ENCODE data around the gene FAM149A.

The FAM149A gene

DNA sequence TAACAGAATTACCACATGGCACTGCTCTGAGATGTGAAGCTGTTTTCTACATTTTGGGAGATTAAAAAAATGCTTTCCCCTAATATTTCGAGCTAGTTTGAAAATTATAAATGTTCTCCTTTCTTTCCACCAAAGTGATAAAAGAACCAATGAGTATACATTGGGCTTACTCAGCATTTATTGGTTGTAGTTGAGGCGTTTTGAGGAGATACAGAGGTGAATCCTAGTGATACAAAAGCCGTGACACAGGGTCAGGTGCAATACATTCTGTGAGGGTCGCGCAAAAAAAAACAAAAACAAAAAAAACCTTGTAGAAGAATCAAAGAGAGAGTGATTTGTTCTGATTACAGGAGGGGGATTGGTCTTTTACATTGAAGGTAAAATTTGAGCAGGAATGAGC is 54.5 kb downstream of the FAM149A start:
- DNase-seq (ENCODE audit: low spot score): no peak

DNA sequence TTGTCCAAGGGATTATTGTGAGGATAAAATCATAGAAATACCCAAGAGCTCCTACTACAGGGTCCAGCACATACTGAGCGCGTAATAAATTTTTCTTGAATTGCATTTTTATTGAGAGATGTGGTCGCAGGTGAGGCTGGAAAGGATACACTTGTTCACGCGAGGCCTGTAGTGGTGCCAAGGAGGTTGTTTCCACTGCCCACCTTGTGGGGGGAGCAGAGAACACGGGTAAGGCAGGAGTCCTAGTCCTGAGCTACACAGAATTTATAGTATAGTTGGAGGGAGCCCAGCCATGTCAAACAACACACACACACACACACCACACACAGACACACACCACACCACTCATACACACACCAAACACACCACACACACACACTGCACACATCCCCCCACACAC is 55.1 kb downstream of the FAM149A start:
- DNase-seq (ENCODE audit: low spot score): no peak

DNA sequence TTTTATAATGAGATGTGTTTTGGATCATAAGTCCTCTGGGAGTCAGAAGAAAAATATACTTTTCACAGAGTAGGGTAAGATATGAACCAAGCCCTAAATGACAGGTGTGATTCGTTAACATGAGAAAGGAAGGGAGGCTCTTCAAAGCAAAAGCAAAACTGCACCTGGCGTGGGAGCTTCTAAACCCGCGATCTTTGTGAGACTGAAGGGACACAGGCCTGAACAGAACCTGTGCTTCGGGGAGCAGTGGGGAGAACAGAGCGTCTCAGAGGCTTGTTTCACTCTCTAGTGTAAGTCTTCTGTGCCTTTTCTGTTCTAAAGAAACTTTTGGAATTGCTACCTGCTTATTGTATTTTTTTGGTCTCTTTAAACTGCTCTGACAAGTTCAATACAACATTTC is 56.6 kb downstream of the FAM149A start:
- DNase-seq (ENCODE audit: low spot score): no peak

DNA sequence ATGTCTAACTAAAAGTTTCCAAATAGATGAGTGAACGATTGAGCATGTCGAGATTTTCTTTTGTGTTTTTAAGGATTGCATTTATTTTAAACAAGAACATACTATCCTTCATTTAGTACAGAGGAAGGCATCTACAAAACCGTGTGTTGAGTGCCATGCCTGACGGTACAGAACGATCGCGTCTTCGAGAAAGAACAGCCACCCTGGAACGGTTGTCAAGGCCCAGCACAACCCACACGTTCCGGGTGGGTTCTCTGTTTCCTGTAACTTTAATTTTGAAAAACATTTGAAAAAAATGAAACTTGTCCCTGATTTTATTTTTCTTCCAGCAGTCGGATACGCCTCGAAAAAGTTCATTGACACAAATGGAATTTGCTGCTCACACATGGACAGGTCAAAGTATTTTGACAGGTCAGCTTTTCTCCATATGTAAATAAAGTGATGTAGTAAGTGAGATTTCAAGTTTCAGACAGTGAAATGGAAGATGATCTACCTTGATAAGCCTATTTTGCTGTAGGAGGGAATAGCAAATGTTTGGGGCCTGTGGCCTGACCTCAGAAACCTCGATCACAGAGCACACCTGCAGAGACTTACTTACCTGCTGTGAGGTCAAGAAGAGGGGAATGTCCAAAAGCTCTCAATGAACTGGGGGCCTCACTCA is 62.5 kb downstream of the FAM149A start:
- DNase-seq (ENCODE audit: low spot score): no peak

DNA sequence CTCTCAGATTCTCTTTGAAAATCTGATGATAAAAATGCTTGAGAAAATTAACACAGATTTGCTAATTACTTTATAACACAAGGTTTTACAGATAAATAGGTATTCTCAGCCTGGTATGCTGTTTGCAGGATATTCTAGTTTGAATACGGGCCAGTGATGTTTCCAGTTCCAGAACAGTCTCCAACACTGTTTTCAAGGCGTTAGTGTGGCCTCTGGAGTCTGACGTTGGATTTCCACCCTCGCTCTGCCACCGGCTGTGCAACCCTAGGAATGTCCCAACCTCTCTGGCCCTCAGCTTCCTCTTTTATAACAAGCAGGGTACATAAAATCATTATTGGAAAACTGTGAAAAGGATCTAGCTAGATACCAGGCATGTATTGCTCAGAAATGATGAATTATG is 63.1 kb downstream of the FAM149A start:
- DNase-seq (ENCODE audit: low spot score): no peak

DNA sequence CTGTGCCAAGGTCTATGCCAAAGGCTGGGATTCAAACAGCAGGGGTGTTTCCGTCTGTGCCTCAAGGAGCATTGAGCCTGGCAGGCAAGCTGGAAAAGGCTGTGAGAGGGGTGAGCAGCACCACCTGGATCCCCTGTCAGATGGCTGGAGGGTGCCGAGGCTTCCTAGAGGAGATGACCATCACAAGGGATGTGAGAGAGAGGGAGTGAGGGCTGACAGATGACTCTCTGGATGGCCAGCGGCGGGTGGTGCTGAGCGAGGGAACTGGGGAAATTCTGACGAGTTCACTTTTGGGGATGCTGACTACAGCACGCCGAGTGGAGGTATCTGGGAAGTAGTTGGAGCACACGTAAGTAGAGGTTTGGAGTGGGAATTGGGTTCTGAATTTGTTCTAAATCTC is 64.2 kb downstream of the FAM149A start:
- DNase-seq (ENCODE audit: low spot score): no peak

DNA sequence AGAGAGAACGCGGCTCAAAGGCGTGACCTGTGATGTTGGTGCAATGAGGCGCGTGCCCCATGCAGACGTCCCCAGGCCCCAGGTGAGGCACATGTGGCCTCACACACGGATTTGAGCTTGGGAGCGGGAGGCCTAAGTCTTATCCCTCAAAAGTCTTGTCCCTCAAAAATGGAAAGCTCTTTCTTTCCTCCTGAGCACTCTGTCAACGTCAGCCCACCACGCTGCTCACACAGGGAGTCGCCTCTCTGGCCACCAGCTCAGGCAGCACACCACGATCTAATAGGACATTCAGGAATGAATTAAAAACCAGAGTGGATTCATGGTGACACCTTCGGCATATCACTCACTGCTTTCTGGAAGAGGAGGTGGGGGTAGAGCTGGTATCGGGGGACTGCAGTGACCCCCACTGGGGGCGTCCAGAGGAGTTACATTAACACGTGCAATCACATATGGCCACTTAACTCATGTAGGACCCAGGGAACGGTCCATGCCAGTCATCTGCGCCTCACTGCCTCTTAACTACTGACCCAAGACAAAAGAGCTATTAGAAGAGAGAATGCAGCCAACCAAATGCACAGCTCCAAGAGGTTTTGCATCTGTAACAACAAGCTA is 64.9 kb downstream of the FAM149A start:
- DNase-seq (ENCODE audit: low spot score): no peak

DNA sequence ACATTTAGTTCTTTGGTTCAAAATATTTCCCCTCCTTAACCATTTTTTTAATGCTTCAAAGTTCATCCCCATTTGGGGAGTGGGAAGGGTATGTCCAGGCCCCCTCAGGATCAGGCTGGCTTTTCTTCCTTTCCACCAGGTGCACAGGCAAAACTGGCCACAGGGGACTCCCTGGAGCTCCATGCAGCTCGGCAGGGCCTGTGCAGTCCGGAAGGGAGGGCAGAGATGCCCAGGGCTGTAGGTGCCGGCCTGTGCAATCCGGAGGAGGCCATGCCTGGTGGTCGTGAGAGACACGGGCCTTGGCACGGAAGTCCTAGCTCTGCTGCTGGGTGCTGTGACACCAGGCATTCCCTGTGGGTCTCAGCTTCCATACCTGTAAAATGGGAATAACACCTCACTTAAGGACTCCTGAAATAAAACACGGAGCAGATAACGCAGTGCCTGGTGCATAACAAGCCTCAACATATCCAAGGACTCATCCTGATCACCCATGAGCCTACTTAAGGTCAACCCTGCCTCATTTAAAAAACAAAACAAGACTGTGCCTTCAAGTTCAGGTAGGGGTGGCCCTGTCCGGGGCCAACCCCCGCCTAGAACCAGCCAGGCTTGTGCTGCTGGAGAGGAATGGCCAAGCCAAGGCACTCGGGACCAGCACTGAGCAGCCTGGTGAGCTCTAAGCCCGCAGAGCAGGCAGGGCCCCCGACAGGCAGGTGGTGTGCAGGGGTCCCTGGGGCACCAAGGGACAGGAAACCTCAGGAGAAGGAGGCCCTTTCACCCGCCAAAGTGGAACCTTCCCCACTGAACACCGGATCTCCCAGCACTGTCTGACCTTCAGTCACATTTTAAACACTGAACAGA is 65.7 kb downstream of the FAM149A start:
- DNase-seq (ENCODE audit: low spot score): no peak

DNA sequence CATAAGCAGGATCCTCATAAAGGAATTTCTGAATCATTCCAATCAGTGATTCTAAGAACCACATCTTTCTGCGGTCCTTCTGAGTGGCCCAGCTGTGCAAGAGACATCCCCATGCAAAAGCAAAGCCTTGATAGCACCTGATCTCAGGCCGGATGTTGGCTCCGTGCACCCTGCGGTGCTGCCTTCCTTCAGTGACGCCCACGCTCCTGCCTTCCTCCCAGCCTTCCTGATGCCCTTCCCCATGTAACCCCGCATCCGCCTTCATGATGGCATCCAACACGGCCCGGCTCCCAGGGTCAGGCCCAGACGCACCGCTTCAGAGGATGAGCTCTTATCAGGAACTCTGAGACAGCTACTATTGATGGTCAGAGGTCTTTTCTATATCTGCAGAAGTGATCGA is 66.5 kb downstream of the FAM149A start:
- no peak for DNase-seq (ENCODE audit: low spot score)

DNA sequence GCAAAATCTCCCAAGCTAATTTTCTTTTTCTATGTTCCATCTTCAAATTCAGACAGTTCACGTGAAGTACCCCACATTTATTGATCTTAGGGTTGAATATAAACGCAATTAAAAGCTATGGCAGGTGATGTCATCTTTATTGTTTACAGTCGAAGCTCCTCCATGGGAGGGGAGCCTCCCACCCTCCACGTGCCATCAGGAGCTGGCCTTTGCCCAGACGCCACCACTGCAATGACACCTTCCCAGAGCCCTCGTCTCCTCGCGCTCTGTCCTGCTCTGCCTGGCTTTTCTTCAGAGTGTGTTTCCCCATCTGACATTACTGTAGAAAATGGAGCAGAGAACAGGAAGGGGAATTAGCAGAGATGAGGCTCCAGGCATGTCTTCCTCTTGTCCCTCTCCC is 68.0 kb downstream of the FAM149A start:
- DNase-seq (ENCODE audit: low spot score): no peak

DNA sequence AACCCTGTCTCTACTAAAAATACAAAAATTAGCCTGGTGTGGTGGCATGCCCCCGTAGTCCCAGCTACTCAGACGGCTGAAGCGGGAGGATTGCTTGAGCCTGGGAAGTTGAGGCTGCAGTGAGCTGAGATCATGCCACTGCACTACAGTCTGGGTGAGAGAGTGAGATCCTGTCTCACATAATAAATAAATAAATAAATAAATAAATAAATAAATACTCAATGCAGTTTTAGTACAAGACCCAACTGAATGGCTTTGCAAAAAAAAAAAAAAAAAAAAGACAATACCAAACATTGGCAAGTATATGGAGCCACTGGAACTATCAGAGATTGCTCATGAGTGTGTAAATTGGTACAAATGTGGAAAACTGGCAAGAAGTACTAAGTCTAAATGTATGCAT is 83.6 kb downstream of the FAM149A start:
- no peak for DNase-seq (ENCODE audit: low spot score)

DNA sequence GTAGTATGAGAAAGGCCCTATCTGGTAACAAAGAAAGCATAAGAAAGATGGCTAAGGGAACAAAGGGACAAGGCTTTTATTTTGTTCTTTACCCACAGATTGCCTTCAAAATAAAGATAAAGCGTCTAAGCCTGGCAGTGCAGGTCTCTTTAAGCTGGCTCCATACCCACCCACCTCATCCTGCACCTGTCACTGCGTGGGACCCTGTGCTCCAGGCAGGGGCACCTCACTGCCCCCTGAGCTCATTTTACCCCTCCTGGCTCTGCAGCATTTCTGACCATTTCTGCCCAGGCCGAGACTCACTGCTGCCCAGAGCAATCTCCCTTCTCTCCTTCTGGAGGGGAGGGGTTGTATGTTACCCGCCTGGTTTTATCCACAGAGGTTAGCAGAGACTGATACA is 85.2 kb downstream of the FAM149A start:
- no peak for DNase-seq (ENCODE audit: low spot score)

DNA sequence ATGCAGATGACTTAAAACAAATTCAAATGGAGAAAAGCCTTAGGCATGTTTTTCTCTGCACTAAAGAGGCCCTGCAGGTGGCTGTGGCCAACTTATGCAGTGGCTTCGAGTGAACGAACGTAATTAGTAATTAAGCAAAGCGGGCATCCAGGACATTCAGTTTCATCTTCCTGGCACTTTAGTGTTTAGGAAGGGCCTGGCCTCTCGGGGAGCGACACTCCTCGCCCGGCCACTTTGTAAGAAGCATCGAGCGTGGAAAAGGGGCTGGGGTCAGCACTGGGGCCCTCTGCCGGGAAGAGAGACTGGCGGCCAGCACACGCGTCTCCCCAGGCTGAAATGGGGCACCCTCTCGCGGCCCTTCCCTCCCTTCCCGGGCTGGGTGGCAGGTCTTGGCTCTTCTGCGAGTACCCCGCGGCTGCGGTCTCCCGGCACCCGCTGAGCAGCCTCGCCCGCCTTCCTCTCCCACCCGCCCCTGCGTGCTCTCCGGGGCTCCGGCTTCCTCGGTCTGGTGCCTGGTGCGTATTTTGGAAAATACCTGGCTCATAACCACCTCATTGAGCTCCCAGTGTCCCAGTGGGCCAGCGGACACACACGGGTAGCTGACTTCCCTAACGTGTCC is 86.2 kb downstream of the FAM149A start:
- peak; percentile 57 for DNase-seq (ENCODE audit: low spot score)

DNA sequence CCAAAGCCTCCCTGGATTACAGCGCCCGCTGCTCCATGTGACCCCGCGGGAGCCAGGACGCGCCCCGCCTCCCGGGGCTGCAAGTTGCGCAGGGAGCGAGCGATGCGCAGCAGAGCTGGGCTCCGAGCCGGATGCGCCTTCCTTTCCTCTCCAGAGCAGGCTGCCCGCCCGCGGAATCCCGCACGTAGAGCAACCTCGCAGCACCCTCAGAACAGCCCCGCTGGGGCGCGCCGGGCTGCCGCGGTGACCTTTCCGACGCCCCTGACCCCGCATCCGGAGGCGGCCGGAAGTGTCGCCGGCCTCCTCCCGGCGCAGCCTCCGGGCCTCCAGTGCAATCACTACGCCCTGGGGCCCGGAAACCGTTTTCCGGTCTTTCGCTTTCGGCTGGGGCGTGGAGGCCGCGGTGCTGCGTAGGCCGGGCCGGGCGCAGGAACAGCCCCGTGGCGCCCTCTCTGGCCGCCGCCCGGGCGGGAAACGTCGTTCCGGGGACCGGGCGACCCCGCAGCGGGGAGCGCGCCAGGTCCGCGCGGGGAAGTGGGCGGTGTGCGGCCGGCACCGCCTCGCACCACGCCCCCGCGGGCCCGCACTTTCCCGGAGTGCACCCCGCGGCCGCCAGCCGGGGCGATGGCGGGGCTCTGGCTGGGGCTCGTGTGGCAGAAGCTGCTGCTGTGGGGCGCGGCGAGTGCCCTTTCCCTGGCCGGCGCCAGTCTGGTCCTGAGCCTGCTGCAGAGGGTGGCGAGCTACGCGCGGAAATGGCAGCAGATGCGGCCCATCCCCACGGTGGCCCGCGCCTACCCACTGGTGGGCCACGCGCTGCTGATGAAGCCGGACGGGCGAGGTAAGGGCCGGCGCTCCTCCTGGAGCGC is 86.9 kb downstream of the FAM149A start, which contains the start of gene CYP4V2:
CYP4V2 (plus strand) TSS at position 368 of the 866 bp plus-strand sequence; CDS start at position 625, 257 bp downstream.
- DNase-seq (ENCODE audit: low spot score): peak; percentile 79

DNA sequence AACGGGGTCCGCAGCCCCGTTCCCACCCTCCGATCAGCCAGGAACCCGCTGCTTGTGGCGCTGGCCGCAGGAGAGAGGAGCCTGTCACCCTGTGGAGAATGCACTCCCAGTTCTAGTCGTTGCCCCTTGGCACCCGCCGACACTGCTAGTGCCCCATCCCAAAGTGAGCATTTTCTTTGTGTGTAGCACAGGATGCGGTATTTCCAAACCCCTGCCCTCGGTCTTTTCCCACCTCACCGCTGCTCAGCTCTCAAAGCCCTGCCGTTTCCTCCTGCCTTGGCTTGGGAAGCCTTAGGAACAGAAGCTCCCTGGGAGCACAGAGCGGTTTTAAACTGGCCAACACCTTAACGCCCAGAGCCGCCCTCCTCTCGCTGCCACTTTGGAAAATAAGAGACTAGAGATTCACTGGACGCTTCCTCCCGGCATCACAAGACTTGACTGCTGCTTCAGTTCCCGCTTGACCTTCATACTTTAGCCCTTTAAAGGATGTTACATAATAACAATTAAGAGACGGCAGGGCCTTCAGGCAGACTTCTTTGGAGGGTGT is 87.6 kb downstream of the FAM149A start:
- peak; percentile 59 for DNase-seq (ENCODE audit: low spot score)

DNA sequence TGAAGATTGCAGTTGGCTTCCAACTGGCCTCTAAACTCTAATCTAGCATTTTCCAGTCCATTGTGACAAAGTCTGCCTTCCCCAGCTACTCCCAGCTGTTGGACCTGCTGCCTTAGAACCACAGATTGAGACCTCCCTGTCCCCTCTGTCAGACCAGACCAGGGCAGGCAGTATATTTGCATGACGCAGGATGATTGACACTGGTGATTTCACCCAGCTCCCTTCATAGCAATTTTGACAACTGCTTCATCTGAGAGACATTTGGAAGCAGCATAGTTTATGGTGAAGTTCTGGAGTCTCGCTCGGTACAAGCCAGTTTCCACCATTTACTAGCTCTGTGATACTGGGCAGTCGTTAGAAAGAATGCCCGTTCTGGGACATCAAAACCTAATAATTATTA is 89.3 kb downstream of the FAM149A start:
- DNase-seq (ENCODE audit: low spot score): no peak

DNA sequence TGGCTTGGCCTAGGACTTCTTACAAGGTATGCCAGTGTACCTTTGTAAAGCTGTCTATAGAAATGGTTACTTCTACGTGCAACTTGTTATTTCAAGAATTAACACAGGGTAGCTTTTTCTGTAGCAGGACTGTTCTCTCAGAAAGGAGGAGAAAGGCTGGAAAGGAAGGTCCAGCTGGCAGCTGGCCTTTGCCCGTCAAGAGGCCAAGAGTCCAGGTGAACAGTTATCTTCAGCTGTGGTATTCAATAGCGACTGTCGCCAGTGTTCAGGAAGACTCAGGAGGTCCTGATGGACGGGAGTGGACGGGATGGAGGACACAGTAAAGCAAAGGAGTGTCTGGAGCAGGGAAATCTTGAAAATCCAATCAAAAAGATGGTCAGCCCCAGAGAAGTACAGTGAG is 91.6 kb downstream of the FAM149A start:
- no peak for DNase-seq (ENCODE audit: low spot score)

DNA sequence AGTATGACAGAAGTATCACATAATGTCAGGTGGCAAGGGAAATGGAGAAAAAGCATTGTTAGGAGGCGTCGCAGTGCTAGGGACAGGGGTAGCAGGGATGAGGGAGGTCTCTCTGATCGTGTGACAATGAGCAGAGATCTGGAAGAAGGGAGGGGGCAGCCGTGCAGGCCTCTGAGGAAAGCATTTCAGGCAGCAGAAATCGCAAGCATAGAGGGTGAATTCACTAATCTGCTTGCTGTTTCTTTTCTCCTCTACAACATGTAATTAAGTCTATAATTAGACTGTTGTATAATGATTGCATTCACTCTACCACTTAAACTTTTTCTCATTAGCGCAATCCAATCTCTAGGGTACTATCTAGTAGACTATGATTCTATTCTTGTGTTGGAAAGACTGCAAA is 96.0 kb downstream of the FAM149A start:
- DNase-seq (ENCODE audit: low spot score): no peak

DNA sequence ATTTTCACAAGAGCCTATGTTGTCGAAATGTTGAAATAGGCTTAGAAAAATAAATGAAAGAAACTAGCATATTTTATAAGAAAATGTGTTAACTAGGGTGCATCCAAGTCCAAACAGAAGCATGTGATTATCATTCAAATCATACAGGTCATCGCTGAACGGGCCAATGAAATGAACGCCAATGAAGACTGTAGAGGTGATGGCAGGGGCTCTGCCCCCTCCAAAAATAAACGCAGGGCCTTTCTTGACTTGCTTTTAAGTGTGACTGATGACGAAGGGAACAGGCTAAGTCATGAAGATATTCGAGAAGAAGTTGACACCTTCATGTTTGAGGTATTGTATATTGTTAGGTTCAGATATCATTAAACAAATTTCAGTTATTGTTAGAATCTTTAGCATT is 96.5 kb downstream of the FAM149A start:
- no peak for DNase-seq (ENCODE audit: low spot score)

DNA sequence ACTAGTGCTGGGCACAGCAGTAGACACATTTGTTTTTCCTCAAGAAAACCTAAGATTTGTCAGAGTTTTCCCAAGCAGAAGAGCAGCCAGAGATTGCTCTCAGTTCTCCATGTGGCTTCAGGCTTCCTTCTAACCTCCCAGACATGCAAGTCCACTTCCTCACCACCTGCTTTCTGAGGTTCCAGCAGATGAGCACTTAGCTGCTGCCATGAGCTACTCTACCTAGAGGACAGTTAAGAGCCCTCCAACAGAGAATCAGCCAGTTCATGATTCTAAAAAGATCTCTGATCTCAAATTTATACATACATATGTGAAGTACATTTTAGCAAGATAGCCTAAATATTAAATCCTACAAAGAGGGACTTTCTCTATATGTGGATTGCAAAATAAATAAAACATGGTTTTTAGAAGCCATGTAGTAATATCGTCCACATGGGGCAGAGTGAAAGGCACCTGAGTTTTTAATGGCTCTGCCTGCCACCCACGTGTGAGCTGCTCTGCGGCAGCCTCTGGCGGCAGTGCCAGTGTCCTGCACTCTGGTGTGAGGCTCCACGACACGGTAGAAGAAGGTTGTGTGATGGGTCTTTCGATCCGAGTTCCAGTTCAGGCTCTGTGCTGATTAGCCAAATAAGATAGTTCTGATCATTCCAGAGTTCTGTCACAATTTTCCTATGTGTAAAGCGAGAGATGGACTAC is 97.2 kb downstream of the FAM149A start:
- DNase-seq (ENCODE audit: low spot score): no peak
